Effector memory CD4-positive, alpha-beta T cell (primary cell): Measurements from ENCODE around the gene CUX1.
"Not testable (repeated sequence)": the region's sequence is repeated elsewhere in the genome, so short reads cannot be mapped to it uniquely, and the experiment has no call there.

Experiments used
- DNase-seq, 3 donors: peaks; one replicate each; pipeline ENCODE4 v3.0.0-alpha.2; 2020
- H3K27ac ChIP-seq: 2 replicates; pipeline ENCODE4 v1.7.0; 2013; ENCODE audit warnings: mild to moderate bottlenecking, low read length, moderate library complexity; ENCODE audit not compliant: insufficient read depth, poor library complexity, severe bottlenecking
- H3K27me3 ChIP-seq: replicated peaks from 2 replicates; pipeline ENCODE4 v1.7.0; 2013; ENCODE audit warnings: mild to moderate bottlenecking, low read length; ENCODE audit not compliant: insufficient read depth, control insufficient read depth, poor library complexity, severe bottlenecking
- H3K36me3 ChIP-seq: 2 replicates; pipeline ENCODE4 v1.7.0; 2013; ENCODE audit warnings: mild to moderate bottlenecking, low read length, moderate library complexity; ENCODE audit not compliant: control insufficient read depth, insufficient read depth
- H3K4me1 ChIP-seq: 2 replicates; pipeline ENCODE4 v1.7.0; 2013; ENCODE audit warnings: low read length, mild to moderate bottlenecking; ENCODE audit not compliant: control insufficient read depth, insufficient read depth, poor library complexity, severe bottlenecking
- H3K4me3 ChIP-seq: 2 replicates; pipeline ENCODE4 v1.7.0; 2013; ENCODE audit warnings: low read length, low read depth, mild to moderate bottlenecking; ENCODE audit not compliant: insufficient read depth, poor library complexity, severe bottlenecking
- H3K9me3 ChIP-seq: 2 replicates; pipeline ENCODE4 v1.7.0; 2013; ENCODE audit warnings: mild to moderate bottlenecking, low read length, moderate library complexity; ENCODE audit not compliant: control insufficient read depth

The CUX1 gene

DNA sequence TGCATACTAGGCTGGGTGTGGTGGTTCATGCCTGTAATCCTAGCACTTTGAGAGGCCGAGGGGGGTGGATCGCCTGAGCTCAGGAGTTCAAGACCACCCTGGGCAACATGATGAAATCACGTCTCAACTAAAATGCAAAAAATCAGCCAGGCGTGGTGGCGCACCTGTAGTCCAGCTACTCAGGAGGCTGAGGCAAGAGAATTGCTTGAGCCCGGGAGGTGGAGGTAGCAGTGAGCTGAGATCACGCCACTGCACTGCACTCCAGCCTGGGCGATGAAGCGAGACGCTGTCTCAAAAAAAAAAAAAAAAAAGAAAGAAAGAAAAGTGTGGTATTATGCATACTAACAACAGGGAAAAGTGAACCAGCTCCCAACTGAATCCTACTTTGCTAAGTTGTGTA is 19.3 kb upstream of the CUX1 start:
- not testable (repeated sequence) for H3K27me3 ChIP-seq, H3K27ac ChIP-seq, DNase-seq, H3K9me3 ChIP-seq, H3K4me3 ChIP-seq, H3K4me1 ChIP-seq, H3K36me3 ChIP-seq

DNA sequence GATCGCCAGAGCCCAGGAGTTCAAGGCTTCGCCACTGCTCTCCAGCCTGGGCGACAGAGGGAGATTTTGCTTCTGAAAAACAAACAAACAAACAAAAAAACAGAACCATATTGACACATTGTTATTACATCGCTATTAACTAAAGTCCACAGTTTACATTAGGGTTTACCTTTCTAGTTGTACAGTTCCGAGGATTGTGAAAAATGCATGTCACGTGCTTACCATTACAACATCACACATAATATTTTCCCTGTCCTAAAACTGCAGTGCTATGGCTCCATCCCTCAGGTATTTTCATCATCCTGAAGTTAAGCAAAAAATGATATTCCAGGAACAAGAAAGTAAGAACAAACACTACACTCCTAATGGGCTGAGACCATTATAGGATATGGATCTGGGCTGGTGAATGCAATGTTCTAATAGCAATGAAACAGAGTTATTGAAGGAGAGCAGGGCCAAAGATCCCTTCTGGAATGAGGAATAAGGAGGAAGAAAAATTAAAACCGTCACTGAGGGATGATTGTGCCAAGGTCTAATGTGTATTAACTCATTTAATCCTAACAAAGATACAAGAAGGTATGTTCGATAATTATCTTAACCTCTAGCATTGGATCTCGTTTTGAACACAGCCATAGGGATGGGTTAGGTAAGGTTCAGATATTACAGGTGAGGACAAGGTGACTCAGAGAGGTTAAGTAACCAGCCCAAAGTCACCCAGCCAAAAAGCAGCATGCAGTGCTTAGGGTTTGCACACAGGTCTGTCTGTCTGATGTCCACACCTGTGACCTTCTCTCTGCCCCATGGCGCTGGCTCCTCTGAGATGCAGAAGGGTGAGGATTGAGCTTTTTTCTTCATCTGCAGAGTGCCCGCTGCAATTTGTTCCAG is 14.0 kb upstream of the CUX1 start:
- DNase-seq = no peak
- Histone ChIP-seq H3K27me3 (no peaks in the 10 kb centered on the region), H3K36me3 (no peaks in the 10 kb centered on the region), H3K27ac (no peak overlapping the region), H3K9me3 (no peaks in the 10 kb centered on the region), H3K4me3 (no peak overlapping the region), H3K4me1 (peaks cover 8% of the 10 kb centered on the region)

DNA sequence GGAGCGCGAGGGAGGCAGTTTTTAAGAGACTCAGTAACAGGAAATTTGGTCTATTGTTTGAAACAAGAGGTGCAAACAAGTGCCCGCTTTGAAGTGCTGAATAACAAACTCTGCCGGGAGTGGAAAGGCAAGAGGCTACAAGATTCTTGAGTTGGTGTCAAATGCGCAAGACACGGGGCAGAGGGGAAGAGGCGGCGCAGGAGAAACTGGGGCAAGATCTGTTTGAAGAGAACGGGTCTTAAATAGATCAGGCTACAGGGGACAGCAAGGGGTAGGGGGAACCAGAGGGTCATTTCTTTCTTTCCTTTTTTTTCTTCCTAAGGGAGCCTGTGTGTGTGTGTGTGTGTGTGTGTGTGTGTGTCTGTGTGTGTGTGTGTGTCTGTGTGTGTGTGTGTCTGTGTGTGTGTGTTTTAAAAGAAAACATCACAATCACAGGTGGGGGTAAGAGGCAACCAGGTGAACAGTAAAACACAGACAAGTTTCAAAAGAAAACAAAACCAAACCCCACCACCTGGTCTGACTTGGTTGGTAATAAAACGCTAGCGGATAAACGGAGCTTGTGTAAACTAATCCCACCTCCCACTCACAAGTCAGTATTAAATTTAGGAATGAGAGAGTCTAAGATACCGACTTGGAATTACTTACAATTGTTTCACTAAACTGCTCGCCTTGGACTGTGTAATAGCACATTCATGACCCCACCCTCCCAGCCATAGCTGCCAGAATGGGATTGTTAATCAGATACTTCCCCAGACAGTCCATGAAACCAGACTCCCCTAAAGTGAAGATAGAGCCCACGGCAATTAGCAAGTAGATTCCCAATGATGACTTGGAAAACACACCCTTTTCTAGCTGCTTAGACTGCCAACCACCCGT is 13.1 kb upstream of the CUX1 start:
- H3K4me3 ChIP-seq = no peak overlapping the region
- H3K4me1 ChIP-seq = peaks cover 8% of the 10 kb centered on the region
- H3K9me3 ChIP-seq = no peaks in the 10 kb centered on the region
- H3K27me3 ChIP-seq = no peaks in the 10 kb centered on the region
- no peak for DNase-seq
- no peaks in the 10 kb centered on the region for H3K36me3 ChIP-seq
- H3K27ac ChIP-seq = no peak overlapping the region

DNA sequence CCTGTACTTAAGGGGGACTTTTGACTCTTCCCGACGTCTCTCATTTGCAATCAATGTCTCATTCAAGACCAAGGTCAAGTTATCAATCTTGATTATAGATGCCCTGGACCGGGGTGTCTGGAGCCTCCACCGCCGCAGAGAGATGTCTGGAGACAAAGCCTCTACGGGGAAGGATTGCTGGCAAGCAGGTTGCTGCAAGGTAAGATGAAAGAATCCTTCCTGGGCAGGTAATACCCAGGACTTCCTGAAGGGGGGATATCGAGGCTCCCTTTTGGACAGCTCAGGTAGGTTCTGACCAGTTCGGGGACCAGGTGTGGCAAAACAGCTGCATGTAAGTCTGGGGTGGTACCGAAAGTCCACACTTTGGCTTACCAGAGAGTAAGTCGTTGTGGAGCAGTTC is 12.5 kb upstream of the CUX1 start:
- H3K27ac ChIP-seq = no peak overlapping the region
- H3K4me1 ChIP-seq = peaks cover 8% of the 10 kb centered on the region
- DNase-seq = no peak
- H3K4me3 ChIP-seq = no peak overlapping the region
- H3K36me3 ChIP-seq = no peaks in the 10 kb centered on the region
- H3K27me3 ChIP-seq = no peaks in the 10 kb centered on the region
- no peaks in the 10 kb centered on the region for H3K9me3 ChIP-seq

DNA sequence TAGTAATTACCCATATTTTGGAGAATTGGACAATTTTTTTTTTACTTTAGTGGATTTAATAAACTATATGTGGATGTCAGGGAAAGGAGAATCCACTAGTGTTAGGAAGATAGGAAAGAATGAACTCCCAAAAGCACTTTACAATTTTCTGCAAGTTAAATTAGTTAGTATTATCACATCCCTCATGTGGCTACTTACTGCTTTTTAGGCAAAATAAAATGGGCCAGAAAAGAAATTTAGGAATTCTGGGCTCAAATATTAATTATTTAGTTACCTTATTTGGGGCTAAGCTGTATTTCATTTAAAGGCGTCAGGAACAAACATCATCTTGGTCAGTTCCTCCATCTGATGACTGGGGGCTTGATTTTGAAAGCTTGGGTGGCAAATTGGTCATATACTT is 4.8 kb upstream of the CUX1 start:
- Histone ChIP-seq H3K9me3 (no peaks in the 10 kb centered on the region), H3K36me3 (no peaks in the 10 kb centered on the region), H3K4me1 (peaks cover 3% of the 10 kb centered on the region), H3K27me3 (no peaks in the 10 kb centered on the region), H3K27ac (no peak overlapping the region), H3K4me3 (no peak overlapping the region)
- DNase-seq = no peak

DNA sequence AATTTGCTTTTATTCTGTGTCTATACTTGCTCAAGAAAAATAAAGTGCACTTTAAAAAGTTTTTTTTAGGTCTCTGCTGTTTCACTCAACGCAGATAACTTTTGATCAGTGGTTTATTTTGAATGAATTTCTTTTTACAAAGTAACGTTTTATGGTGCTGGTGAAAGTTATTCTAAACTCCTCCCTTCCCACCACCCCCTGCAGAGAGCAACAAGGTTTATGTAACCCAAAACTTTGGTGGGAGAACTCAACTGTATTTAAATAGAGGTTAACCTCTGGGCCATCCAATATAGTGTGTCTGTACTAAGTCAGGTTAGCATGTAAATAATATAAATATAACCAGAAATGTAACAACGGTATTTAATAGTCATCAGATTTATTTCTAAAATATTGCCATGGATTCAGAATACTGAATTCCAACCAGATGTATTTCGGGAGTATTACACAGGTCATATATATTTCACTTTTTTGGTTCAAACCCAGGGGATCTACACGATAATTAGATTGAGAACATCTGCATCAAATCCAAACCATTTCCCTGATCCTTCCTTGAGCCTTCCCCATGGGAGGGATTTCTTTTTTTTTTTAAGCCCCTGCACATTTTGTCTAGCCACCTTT is 3.9 kb upstream of the CUX1 start:
- no peaks in the 10 kb centered on the region for H3K36me3 ChIP-seq
- H3K9me3 ChIP-seq = no peaks in the 10 kb centered on the region
- no peak for DNase-seq
- no peaks in the 10 kb centered on the region for H3K27me3 ChIP-seq
- no peak overlapping the region for H3K27ac ChIP-seq
- no peak overlapping the region for H3K4me3 ChIP-seq
- peaks cover 3% of the 10 kb centered on the region for H3K4me1 ChIP-seq

DNA sequence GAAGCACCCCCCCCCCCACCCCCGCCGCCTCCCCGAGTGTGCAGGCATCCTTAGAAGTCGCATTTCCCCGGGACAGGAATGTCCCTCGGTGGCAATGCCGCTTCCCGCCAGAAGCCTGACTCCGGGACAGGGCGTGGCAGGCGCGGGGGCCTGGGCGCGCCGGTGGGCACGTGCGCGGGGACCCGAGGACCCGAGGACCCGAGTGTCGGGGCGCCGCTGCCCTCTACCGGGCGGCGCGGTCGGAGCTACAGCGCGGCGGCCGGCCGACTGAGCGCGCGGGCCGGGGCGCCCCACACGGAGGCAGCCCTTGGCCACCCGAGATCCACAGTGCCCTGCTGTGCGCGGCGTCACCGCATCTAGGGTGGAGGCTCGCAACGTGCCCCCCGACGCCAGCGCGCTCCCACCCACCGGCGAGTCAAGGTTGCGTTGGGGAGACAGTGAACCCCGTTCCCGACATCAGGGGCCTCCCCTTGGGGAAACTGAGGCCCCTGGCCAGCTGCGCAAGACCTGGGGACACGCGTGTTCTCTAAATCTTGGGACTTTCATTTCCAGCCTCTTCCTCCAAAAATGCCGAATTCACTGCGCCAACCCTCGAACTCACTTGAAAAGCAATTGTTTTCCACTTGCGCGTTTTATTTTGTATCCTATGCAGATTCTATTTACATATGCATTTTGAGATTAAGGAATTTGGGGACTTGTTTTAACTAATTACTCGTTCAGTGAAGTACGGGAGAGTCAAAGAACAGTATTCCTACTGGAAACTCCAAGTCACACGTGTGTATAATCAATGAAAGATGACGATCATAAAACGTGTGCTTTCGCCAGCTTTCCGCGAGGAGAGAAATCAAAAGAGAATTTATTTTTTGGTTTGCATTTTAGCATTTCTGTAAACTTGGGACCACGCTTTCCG is 3.1 kb upstream of the CUX1 start:
- Histone ChIP-seq H3K27me3 (no peaks in the 10 kb centered on the region), H3K9me3 (no peaks in the 10 kb centered on the region), H3K36me3 (no peaks in the 10 kb centered on the region), H3K4me1 (peaks cover 8% of the 10 kb centered on the region), H3K4me3 (peak overlapping the region; percentile 86), H3K27ac (no peak overlapping the region)
- peak; percentile 36 to 54 (median 38) for DNase-seq

DNA sequence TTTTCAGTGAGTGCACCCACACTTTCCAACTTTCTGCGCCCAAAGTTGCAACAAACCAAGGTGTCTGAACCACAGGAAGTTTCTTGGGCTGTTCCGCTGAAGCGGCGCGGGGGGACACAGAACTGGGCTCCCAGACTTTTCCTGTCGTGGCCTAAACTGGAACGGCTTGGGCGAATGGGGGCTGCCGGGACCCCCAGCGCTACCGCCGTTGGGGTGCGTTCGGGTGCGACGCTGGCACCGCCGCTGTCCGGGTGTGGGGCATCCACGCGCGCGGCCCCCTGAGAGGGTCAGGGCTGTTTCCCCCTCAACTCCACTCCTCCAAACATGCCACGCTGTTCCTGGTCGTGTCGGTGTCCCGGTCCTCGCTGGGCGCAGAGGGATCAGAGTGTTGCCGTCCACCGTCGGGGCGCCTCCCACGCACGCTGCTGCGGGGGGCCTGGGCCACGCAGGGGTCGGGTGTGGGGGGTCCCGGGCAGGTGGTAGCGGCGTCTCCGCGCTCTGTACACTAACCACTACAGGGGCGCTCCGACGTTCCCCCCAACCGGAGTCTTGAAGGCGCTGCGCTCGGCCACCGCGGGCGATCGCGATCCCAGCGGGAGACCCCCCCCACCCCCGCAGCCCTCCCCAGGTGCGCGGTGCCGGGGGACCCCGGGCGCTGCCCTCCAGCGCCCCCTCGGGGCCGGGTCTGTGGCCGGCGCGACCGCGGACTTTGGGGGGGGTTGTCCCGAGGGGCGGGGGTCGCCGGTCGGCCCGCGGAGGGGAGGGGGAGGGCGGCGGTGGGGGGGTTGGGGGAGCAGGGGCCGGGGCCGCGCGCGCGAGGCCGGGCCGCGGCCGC is 2.2 kb upstream of the CUX1 start:
- Histone ChIP-seq H3K4me1 (peaks cover 8% of the 10 kb centered on the region), H3K4me3 (peak overlapping the region; percentile 86), H3K27me3 (no peaks in the 10 kb centered on the region), H3K27ac (peak overlapping the region; percentile 25), H3K36me3 (no peaks in the 10 kb centered on the region), H3K9me3 (no peaks in the 10 kb centered on the region)
- DNase-seq = peak in 2 of 3 donors; percentile 39 to 52
